CD8-positive, alpha-beta memory T cell (primary cell): ENCODE data around the gene OR2W1. TPM values are rescaled to one million over a fixed set of nuclear protein-coding genes. Genes with fewer than 3 reads are reported as not detected.

Experiments
- polyA plus RNA-seq: library from polyadenylated mRNA; unstranded; fragments of 300-500 nt; fragmentation: Illumina TruSeq; gene quantifications from one replicate; pipeline ENCODE4 v1.2.3, GENCODE V29; 2021
- total RNA-seq, 2 experiments: library from RNA; stranded (reverse); gene quantifications; one replicate each; pipeline ENCODE4 v1.2.3, GENCODE V29; 2021

OR2W1 gene
- total and polyA plus RNA-seq, 3 experiments from 2014 or later = not detected

Other genes starting within 250 kb of the OR2W1 start
- 10 to 100 TPM; 67.7 to 69.2 TPM for gene TRIM27, start 121.2 kb downstream of the OR2W1 start, total RNA-seq
- 61.6 TPM for gene TRIM27, start 121.2 kb downstream of the OR2W1 start, polyA plus RNA-seq
- gene ZNF311, start 39.9 kb downstream of the OR2W1 start, total RNA-seq = under 1 TPM; 0.66 to 0.73 TPM
- not detected for gene ZNF311, start 39.9 kb downstream of the OR2W1 start, polyA plus RNA-seq
- not detected for gene OR2B3, start 42.1 kb upstream of the OR2W1 start, total RNA-seq
- not detected for gene OR2B3, start 42.1 kb upstream of the OR2W1 start, polyA plus RNA-seq
- not detected for gene OR2J1, start 54.3 kb upstream of the OR2W1 start, total RNA-seq
- gene OR2J1, start 54.3 kb upstream of the OR2W1 start, polyA plus RNA-seq = not detected
- not detected for gene OR2J3, start 62.9 kb upstream of the OR2W1 start, total RNA-seq
- not detected for gene OR2J3, start 62.9 kb upstream of the OR2W1 start, polyA plus RNA-seq
- not detected for gene OR2J2, start 125.7 kb upstream of the OR2W1 start, total RNA-seq
- not detected for gene OR2J2, start 125.7 kb upstream of the OR2W1 start, polyA plus RNA-seq